Right forelimb (tissue), 1 donor: ENCODE data around the gene ARHGAP26.
A peak's percentile ranks its signal among the peaks of the same experiment; 100 is the strongest.

Source experiments
- DNase-seq: peaks from one replicate; pipeline ENCODE4 v3.0.0-alpha.2; 2018

ARHGAP26 gene

GRCh38 chr5:142881076-142881783 is 111.1 kb downstream of the ARHGAP26 start:
- DNase-seq = no peak

DNA sequence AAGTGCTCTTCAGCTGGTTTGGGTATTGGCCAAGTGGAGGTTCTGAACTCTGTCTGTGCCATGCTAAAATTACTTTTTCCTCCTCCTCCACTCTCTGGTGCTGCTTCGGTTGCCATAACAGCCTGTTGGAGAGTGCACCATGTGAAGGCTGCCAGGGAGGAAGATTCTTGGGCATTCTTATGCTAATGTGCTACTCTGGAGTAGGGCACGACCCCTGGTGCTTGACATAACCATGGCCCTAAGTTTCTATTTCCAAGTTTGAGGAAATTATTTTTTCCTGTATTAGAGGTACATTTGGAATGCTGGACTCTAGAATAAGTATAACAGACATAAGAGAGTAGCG is 111.6 kb downstream of the ARHGAP26 start:
- no peak for DNase-seq

DNA sequence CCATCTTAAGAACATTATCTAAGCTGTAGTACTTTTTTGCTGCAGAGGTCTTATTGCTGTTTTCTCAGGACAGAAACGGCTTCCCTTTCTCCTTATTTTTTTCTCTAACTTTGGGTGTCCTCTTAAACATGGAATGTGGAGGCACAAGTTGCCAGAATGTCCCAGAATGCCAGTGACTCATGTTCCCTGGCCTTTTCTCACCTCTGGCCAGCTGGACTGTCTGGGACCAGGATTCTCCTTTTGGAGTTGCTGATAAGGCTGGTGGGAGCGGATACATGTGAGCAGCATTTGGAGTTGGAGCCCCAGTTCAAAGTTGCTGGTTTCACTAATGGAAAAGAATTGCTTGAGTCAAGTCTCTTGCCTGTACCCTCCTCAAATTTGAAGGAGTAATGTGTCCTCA is 112.8 kb downstream of the ARHGAP26 start:
- no peak for DNase-seq

- DNase-seq = no peak
Measured at GRCh38 chr5:142883438-142883837, 113.3 kb downstream of the ARHGAP26 start.

GRCh38 chr5:142884029-142884428 is 113.9 kb downstream of the ARHGAP26 start:
- no peak for DNase-seq

DNA sequence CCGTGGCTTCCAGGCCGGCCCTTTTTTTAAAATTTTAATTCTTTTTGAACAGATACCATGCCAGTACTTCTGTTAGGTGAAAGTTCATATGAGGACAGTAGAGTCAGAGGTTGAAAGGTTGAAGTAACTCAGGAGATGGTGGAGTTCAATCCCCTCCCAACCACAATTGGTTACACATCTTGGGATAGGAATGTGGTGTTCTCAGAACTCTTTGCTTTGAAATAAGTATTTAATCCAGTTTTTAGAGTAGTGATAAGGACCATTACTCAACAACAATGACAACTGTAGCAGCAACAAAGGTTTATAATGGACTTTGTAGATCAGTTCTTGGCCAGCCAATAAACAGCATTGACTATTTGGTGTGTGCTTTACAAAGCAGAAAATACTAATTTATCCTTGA is 116.0 kb downstream of the ARHGAP26 start:
- DNase-seq = no peak

DNA sequence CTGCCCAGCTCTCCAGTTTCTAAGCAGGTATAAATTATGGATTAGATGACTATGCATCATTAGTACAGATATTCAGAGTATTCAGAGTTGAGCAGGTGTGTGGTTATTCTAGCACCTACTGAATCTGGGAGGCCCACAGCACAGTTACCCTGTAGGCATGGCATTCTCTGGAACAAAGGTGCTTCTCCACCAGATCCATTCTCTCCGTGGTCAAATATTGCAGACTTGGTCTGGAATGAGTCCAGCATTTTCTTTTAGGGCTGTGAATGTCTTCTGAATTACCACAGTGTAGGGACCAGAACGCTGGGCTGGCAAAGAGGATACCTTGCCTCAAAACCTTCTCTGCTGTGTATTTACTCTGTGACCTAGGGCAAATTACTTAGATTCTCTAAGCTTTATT is 116.8 kb downstream of the ARHGAP26 start:
- DNase-seq = no peak

DNA sequence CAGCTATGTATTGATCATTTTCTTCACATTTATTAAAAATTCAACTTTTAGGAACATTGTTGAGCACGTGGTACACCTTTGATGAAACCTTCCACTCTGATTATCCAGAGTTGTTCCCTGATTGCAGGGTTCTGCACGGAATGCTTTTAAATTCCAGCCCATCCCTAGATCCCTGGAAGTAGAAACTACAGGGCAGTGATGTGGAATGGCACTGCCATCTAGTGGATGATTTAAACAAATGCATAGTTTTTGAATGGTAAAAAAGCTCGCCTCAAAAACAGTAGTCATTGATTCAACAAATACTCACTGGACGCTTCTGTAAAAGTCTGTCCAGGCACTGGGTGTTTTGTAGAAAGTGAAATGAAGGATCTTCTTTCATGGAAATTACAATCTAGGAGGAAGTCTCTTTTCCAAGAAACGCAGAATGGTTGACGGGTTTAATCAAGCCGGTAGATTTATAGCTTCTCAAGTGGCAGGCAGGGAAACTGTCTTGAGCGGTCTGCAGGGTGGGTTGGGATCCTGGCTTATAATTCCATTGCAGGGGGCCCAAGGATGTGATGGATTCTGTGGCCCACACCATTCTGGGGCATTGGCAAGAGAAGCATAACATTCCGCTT is 118.4 kb downstream of the ARHGAP26 start:
- DNase-seq = no peak

DNA sequence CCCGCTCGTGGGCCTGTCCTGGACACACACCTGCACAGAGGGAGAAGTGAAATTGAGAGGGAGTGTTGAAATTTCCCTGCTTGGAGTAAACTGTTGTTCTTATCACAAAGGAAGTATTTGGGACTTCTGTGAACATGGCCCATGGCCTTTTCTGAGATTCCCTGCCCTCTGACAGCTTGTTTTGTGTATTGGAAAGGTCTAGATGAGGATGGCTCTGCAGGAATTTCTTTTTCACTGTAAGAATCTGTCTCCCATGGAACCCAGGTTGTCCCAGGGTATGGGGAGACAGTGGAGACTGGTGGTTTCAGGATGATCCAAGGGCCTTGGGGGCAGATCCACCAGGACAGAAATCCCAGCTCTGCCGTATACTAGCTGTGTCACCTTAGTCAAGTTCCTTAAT is 121.8 kb downstream of the ARHGAP26 start:
- no peak for DNase-seq

DNA sequence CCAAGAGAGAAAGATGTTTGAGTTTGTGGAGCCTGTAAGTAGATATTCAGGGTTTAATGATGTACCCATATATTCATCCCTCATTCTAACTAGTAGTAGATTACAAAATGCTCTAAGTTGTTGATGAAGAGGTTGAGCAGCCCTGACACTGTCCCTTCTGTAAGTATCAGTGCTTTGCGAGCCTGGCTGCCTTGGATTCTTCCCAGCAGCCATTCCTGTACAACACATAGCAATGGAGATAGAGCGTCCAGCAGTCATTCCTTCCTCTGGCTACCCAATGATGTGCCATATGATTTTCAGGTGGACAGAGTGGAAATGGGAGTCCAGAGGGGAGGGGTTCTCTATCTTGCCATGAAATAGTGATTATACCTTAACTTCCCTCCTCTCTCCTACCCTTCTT is 124.1 kb downstream of the ARHGAP26 start:
- DNase-seq = no peak

DNA sequence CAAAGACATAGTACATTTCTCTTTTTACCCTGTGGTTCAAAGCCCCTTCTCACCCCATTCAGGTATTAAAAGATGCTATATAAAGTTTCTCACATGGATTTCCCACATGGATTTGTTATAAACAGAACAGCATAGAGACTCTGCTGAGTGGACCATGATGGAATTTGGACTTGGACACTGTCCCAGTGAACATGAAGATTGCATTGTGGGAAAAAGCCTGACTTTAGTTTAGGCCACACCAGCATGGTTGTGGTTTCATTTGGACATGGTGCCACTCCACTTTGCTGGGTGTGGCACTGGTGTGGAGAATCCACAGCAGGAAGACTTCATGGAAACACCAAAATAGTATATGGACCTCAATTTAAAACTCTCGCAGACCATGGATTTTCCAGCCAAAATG is 124.6 kb downstream of the ARHGAP26 start:
- no peak for DNase-seq

DNA sequence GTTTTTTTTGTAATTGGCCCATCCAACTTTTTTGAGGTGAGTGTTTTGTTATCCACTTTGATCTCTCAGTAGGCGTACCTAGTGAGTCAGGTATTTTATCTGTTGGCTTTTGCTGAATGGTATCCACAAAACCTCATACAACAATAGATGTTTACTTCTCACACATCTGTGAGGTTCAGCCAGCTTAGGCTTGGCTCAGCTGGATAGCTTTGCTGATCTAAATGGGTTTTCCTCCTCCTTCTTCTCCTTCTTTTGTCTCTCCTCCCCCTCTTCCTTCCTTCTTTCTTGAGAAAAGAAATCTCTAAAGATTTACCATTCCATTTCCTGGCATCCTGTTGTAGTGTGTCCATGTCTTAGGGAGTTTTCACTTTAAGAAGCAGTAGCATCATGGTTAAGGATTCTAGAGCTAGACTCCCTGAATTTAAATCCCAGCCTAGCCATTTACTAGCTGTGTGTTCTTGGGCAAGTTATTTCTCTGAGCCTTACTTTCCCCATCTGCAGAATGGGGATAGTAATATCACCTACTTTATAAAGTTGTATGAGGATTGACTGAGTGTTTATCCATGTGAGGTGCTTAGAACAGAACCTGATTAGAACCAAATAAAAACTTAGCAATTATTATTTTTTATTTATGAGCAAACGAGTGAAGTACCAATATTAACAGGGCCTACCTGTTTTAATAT is 126.3 kb downstream of the ARHGAP26 start:
- no peak for DNase-seq

DNA sequence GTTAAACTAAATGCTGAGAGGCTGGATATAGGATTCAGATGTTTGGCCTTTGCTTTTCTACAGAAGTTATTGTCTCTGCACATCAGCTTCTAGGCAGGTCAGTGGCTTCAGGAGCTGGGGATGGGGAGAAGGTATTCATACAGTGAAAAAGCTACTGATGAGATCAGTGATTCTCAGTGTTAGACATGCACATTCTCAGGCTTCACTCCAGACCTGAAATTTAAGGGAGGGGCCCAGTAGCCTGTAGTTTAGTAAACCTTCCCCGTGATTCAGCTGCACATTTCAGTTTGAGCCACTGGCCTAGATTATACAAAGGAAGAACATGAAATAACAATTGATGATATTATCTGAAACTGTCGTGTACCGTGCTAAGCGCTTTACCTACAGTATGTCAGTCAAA is 127.2 kb downstream of the ARHGAP26 start:
- DNase-seq = no peak

DNA sequence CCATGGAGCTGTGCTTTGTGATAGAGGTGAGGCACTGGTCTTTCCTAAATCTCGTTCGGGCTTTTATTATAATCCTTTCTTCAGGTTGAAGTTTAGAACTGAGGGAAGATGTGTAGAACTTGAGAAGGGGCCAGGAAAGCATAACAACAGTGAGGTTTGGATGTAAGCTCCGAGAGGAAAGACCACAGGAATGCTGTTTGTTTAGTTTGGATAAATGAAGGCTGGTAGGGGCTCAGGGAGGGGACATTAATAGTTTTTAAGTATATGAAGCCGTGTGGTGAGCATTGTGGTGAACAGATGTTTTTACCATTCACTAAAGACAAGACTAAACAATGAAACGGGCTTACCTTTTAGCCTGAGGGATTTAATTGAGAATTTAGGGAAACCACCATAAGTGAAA is 130.8 kb downstream of the ARHGAP26 start:
- no peak for DNase-seq

DNA sequence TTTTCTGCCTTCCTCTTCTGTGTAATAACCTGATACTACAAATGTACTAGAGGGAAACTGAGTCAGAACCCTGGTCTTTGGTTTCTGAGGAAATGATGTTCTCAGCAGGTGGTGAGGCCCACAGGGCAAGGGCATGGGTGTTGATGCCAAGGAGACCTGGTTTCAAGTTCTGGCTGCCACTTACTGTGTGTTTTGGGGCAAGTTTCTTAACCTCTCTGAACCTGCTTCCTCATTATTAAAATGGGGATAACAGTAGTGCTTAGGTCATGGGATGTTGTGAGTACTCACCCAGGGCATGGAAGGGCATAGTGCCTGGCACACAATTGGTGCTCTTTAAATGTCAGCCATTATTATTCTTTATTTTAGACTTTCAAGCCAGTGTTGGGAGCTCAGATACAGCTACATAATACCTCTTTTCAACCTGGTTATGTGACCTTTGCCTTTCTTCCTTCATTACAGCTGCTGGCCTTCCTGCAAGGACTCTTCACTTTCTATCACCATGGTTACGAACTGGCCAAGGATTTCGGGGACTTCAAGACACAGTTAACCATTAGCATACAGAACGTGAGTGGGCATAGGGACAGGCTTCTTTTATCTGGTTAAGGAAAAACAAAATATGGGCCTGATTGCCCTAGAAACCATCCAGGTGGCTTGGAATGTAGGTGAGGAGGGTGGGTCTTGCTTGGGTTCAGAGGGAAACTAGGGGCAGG is 131.5 kb downstream of the ARHGAP26 start:
- no peak for DNase-seq

DNA sequence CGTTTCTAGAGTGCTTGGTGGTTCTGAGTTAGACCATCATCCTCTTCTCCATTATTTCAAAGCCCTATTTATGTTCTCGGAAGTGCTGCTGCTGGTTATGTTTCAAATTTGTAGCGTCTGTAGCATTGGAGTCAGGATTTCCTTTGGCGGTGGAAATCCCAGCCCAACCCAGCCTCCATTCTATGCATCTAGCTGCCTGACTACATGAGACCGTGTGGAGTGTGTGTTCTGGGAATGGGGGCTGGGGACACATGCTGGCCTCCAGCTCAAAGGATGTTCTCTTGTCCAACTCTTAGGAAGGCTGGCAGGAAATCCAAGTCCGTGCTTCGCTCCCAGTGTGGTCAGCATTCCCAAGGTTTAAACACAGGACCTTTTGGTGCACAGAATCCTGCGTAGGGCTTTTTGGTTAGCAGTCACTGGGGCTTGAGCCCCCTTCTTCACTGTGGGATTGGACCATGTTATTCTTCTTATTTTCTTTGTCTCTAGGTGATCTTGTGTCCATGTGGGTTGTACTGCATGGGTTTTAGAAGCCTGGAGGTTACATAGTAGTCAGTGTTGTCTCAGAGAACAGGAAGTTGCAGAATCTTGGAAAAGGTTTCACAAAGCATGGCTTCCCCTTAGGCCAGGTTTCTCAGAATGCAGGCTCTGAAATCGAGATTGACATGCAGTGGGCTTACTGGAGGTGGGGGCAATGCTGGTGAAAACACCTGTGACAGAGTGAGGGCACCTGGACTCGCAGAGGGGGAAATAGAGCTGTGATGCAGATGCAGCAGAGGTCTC is 132.2 kb downstream of the ARHGAP26 start:
- DNase-seq = no peak

- DNase-seq = no peak
Measured at GRCh38 chr5:142904416-142904815, 134.2 kb downstream of the ARHGAP26 start.

DNA sequence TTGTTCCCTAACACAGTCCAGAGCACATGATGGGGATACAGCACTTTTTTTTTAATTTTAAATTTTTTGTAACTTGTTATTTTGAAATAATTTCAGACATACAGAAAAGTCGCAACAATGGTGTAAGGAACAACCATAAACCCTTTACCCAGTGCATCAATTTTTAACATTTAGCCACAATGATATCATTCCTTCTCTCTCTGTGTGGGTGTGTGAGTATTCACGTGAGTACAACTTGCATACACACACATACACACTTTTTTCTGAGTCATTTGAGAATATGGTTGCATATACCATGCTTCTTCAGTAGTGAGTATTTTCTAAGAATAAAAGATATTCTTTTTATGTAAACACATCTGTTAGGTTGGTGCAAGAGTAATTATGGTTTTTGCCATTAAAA is 135.2 kb downstream of the ARHGAP26 start:
- no peak for DNase-seq

DNA sequence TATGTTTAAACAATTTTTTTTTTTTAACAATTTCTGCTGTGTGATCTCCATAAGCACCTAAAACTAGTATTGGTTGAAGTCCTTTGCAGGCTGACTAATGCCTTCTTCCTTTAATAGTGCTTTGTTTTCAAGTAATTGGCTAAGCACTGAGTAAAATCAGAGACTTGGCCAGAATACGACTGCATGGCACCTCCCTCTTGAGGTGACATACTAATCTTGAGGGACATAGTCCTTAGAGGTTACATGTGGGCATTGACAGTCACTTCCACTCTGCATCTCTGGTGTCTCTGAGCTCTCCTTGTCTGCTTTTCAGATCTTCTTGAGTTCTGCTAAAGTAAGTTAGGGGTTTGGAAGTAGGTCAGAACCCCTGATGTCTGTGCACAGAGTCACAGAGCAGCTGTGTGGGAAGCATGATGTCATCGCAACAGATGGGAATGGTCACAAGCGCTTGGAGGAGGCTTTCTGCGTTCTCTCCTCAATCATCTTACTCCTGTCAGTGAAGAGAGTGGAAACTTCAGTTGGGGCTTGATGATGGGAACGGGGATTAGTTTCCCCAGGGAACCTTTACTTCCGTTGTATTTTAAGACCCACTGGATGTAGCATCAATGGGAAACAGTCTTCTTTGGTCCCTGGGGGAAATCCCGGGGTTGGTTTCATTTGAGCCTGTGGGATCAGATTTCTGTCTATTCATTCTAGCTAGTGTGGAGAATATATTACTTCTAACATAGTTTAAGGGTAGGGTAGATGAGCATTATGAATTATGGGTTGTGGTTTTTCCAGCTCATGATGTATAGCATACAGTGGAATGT is 136.9 kb downstream of the ARHGAP26 start:
- DNase-seq = peak; percentile 60

DNA sequence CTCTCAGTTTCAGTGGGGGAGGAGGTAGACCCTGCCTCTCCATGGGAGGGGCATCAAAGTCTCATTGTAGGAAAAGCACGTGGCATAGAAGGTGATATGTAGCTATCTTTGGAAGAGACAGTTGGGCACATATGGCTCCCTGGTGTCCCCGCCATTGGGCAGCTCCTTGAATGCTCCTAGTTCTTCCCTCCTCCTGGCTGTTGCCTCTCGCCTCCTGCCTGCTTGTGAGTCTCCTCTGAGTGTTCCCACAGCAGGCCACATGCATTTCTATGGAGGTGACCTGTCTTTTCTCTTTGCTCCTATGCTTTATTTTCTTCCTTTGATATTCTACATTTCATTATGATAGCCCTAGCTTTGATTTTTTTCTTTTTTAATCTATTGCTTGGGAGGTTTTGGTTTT is 138.5 kb downstream of the ARHGAP26 start:
- no peak for DNase-seq

GRCh38 chr5:142910128-142910527 is 140.0 kb downstream of the ARHGAP26 start:
- no peak for DNase-seq

DNA sequence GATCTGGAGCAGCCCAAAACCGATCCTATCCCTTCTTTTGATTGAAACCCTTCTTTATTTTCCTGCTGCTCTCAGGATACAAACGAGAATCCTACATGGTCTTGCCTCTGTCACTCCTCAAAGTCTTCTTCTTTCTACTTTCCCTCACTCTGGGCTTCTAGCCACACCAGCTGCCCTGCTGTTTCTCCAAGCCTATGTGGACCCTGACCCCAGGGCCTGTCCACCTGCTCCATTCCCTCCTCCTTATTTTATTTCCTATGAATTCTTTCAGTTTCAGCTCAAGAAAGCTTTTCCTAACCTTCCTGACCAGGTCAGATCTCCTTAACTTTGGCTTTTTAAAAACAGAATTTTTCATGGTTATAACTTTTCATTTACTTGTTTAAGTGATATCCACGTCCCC is 141.0 kb downstream of the ARHGAP26 start:
- no peak for DNase-seq
